Activated CD8-positive, alpha-beta T cell treated with anti-CD3 and anti-CD28 coated beads, Interleukin-2, amount 10 ng/mL, durations not matched to agents 7 days and 5 days (primary cell): Measurements from ENCODE around the gene ZNF584. TPM values are rescaled to one million over a fixed set of nuclear protein-coding genes. Genes with fewer than 3 reads are reported as not detected.

Experiments used
- ATAC-seq: fragments of 150-1000 bp; cut with Tn5 transposase; one replicate; pipeline ENCODE4 v1.10.0; 2021; ENCODE audit warnings: moderate library complexity
- CTCF ChIA-PET: fragments of 350-600 bp; sonication (Branson Sonifier 250); formaldehyde crosslinking; loops from one replicate; lab custom pipeline; 2021; ENCODE audit warnings: antibody characterized with exemption; lab: Charles Lee
- POLR2A ChIA-PET: fragments of 350-600 bp; sonication (Branson Sonifier 250); formaldehyde crosslinking; loops from one replicate; lab custom pipeline; 2021; ENCODE audit warnings: antibody characterized with exemption; lab: Charles Lee
- DNase-seq: peaks from one replicate; pipeline ENCODE4 v3.0.0-alpha.2; 2020
- H3K27ac Mint-ChIP-seq: one replicate; pipeline ENCODE4 v1.8.0; 2021; ENCODE audit warnings: mild to moderate bottlenecking, mixed read lengths
- H3K27me3 Mint-ChIP-seq: one replicate; pipeline ENCODE4 v1.8.0; 2021; ENCODE audit warnings: low read depth, mixed read lengths
- H3K36me3 Mint-ChIP-seq: one replicate; pipeline ENCODE4 v1.8.0; 2021; ENCODE audit warnings: low read depth, mixed read lengths
- H3K4me1 Mint-ChIP-seq: one replicate; pipeline ENCODE4 v1.8.0; 2021; ENCODE audit warnings: low read depth, mixed read lengths
- H3K4me3 Mint-ChIP-seq: one replicate; pipeline ENCODE4 v1.8.0; 2021; ENCODE audit warnings: mild to moderate bottlenecking, mixed read lengths
- H3K9me3 Mint-ChIP-seq: one replicate; pipeline ENCODE4 v1.8.0; 2022; ENCODE audit warnings: mixed read lengths; ENCODE audit not compliant: insufficient read depth
- microRNA-seq: library from miRNA; unstranded; fragments of <30 nt; microRNA quantifications from one replicate; pipeline ENCODE4 v1.2.0, GENCODE V29; 2022
- total RNA-seq, 2 experiments: library from RNA; stranded (reverse); gene quantifications; one replicate each; pipeline ENCODE4 v1.2.3, GENCODE V29; 2021

Gene ZNF584
- total RNA-seq, 2 experiments from 2014 or later = 9.4 to 11.5 TPM

DNA sequence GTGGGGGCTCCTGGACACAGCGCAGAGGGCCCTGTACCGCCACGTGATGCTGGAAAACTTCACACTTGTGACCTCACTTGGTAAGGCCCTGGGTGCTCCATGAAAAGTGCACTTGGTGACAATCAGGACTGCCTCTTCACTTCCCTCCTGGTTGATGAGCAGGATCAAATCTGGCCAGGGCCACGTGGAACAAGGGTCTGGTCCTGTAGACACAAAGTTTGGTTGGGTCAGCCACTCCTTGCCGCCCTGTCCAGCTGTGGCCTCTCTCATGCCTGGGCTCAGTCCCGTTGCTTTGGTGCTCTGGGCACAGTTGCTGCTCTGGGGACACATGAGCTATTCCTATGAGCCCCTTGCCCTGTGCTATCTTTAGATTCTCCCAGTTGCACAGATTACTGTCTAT, 45.3 kb downstream of the ZNF584 start:
- no peak overlapping the region for H3K27ac Mint-ChIP-seq

GRCh38 chr19:58455306-58455705, 46.9 kb downstream of the ZNF584 start:
- Mint-ChIP-seq H3K36me3 (peaks cover 33% of the 10 kb centered on the region), H3K9me3 (no peaks in the 10 kb centered on the region), H3K27ac (no peak overlapping the region), H3K4me3 (no peak overlapping the region), H3K27me3 (no peaks in the 10 kb centered on the region), H3K4me1 (peaks cover 22% of the 10 kb centered on the region)
- POLR2A ChIA-PET = no interaction called here
- CTCF ChIA-PET = no interaction called here
- ATAC-seq (no peak), DNase-seq (no peak)

More for the DNA sequence above, 45.3 kb downstream of the ZNF584 start:
- Mint-ChIP-seq H3K9me3 (peaks cover 4% of the 10 kb centered on the region), H3K4me1 (peaks cover 22% of the 10 kb centered on the region), H3K4me3 (no peak overlapping the region), H3K27me3 (no peaks in the 10 kb centered on the region), H3K36me3 (peaks cover 35% of the 10 kb centered on the region)
- no peak for ATAC-seq
- ChIA-PET CTCF (no interaction called here), POLR2A (interaction anchor here (0.9 to 1.2 kb wide), 2 partner anchors 66 to 106 kb away, joined by 3 read pairs; partner anchors contain the start of gene ZBTB45)
- DNase-seq = no peak

DNA sequence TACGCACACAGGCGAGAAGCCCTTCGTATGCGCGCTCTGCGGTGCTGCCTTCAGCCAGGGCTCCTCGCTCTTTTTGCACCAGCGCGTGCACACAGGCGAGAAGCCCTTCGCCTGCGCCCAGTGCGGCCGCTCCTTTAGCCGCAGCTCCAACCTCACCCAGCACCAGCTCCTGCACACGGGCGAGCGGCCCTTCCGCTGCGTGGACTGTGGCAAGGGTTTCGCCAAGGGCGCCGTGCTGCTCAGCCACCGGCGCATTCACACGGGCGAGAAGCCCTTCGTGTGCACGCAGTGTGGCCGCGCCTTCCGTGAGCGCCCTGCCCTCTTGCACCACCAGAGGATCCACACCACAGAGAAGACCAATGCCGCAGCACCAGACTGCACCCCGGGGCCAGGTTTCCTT, 47.7 kb downstream of the ZNF584 start:
- no peak for ATAC-seq
- Mint-ChIP-seq H3K9me3 (no peaks in the 10 kb centered on the region), H3K4me1 (peaks cover 15% of the 10 kb centered on the region), H3K36me3 (peaks cover 34% of the 10 kb centered on the region), H3K4me3 (no peak overlapping the region), H3K27me3 (no peaks in the 10 kb centered on the region), H3K27ac (no peak overlapping the region)
- POLR2A ChIA-PET = no interaction called here
- DNase-seq = no peak
- CTCF ChIA-PET = no interaction called here

DNA sequence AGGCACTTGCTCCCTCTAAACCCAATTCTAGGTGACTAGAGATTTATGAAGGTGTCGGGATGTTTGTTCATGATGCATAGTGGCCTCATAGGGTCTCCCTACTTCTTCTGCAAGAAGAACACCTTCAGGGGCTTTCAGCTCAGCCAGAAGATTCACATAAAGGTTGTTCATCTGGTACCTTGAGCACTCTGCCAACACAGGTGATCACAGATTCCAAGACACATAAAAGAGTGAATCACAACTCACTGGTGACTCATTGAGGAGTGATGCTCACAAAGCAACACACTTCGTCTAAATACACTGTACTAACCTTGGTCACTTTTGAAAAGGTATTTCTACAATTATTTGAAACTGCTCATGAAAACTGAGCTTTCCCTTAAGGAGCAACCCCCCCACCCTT, 51.6 kb downstream of the ZNF584 start:
- no peak for DNase-seq
- no peaks in the 10 kb centered on the region for H3K27me3 Mint-ChIP-seq
- H3K9me3 Mint-ChIP-seq = no peaks in the 10 kb centered on the region
- H3K4me3 Mint-ChIP-seq = no peak overlapping the region
- CTCF ChIA-PET = no interaction called here
- peaks cover 31% of the 10 kb centered on the region for H3K36me3 Mint-ChIP-seq
- ATAC-seq = no peak
- no peaks in the 10 kb centered on the region for H3K4me1 Mint-ChIP-seq
- POLR2A ChIA-PET = no interaction called here
- H3K27ac Mint-ChIP-seq = no peak overlapping the region

DNA sequence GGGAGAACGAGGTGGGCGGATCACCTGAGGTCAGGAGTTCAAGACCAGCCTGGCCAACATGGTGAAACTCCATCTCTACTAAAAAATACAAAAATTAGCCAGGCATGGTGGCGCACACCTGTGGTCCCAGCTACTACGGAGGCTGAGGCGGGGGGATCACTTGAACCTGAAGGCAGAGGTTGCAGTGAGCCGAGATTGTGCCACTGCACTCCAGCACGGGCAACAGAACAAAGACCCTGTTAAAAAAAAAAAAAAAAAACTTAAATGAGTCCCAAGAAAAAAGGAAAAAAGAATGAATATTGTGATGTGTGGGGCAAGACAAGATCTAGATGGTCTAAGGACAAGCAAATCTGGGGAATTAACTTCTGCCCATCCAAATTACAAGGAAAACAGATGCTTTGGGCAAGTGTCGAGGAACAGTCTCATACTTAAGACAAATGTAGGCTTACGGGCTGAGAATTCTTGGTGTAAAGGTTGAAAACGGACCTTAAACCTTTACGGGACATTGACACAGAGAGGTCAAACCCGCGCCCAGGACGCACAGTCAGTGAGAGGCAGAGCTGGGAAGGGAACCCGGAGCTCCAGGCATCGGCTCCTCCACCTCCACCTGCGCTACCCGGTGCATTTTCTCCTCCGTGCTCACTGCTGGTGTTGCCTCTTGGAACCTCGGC, 57.8 kb downstream of the ZNF584 start:
- peak overlapping the region; percentile 76 for H3K27ac Mint-ChIP-seq
- ChIA-PET CTCF (no interaction called here), POLR2A (interaction anchor here (0.6 to 1.2 kb wide), 2 partner anchors 77 to 79 kb away, joined by 3 read pairs; partner anchors contain the start of gene TRIM28)

DNA sequence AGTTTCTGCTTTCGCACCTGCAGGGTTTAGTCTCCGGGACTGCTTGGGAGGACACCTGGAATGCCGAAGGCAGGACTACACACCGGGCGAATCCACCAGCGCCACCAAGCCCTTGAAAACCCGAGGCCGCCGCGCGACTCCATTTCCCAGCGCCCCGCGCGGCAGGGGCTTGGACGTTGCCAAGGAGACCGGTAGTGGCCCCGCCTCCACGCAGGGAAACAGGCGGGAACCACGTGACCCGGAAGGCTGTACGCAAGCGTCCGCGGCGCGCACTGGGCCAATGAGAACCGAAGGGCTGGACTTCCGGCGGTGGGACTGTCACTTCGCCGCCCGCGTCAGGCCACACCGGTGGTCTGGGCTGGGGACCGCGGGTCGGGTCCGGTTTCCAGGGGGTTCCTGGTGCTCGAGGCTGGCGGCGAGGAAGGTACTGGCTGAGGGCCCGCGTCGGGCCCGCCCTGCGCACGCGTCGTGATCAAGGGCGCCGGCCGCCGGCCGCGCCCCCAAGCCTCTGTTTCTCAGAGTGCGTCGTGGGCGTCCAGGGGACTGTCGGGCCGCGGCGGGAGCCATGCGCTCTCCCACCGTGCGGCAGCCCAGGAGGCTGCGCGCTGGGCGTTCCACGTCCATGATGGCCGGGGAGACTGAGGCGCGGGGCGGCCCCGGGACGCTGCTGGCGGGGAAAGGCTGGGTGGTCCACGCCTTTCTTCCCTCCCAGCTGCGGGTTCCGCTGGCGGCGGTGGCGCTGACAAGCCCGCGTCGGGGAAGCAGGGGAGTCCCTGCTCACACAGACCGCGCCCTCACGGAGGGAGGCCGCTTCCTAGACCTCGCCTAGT, 58.5 kb downstream of the ZNF584 start, which contains the start of gene ZNF324:
Gene ZNF324 (plus strand): TSS at position 321 of the 830 bp plus-strand sequence. CDS start 2,106 bp downstream, outside the sequence.
- POLR2A ChIA-PET = interaction anchor here (0.6 to 1.2 kb wide), 3 partner anchors 77 to 88 kb away, joined by 3 read pairs; partner anchors contain the start of genes CHMP2A and TRIM28
- H3K9me3 Mint-ChIP-seq = no peaks in the 10 kb centered on the region
- H3K4me1 Mint-ChIP-seq = peaks cover 22% of the 10 kb centered on the region
- CTCF ChIA-PET = no interaction called here
- peaks cover 2% of the 10 kb centered on the region for H3K27me3 Mint-ChIP-seq
- H3K4me3 Mint-ChIP-seq = peak within 1 kb of the TSS; percentile 83
- ATAC-seq (peak; percentile 89), DNase-seq (peak; percentile 98)
- peak within 1 kb of the TSS; percentile 76 for H3K27ac Mint-ChIP-seq
- peaks cover 10% of the 10 kb centered on the region for H3K36me3 Mint-ChIP-seq

More for the DNA sequence above, 57.8 kb downstream of the ZNF584 start:
- H3K4me3 Mint-ChIP-seq = peak overlapping the region; percentile 83
- no peak for DNase-seq
- ATAC-seq = peak; percentile 24
- H3K27me3 Mint-ChIP-seq = peaks cover 2% of the 10 kb centered on the region
- H3K9me3 Mint-ChIP-seq = no peaks in the 10 kb centered on the region
- peaks cover 22% of the 10 kb centered on the region for H3K4me1 Mint-ChIP-seq
- peaks cover 10% of the 10 kb centered on the region for H3K36me3 Mint-ChIP-seq

Small RNA genes within 50 kb of the gene (microRNA-seq; reads per million reads assigned to microRNA genes)
- gene MIR4754 = not detected

Other genes starting within 250 kb of the ZNF584 start
- 10 to 100 TPM; 31.9 to 32.8 TPM for gene ZNF274, start 225.6 kb upstream of the ZNF584 start, total RNA-seq
- gene ZNF544, start 179.7 kb upstream of the ZNF584 start, total RNA-seq = 10 to 100 TPM; 48.1 to 56.2 TPM
- 1 to 10 TPM; 4.7 TPM for gene ZNF8, start 129.7 kb upstream of the ZNF584 start, total RNA-seq
- 10 to 100 TPM; 60.7 to 61.9 TPM for gene ERVK3-1, start 103.3 kb upstream of the ZNF584 start, total RNA-seq
- 1 to 10 TPM; 4.8 to 5.2 TPM for gene ZSCAN22, start 81.7 kb upstream of the ZNF584 start, total RNA-seq
- gene A1BG, start 55.2 kb upstream of the ZNF584 start, total RNA-seq = 10 to 100 TPM; 14.9 to 17.5 TPM
- 1 to 10 TPM; 1.5 to 1.7 TPM for gene ZNF497, start 45.9 kb upstream of the ZNF584 start, total RNA-seq
- 1 to 10 TPM; 1.3 to 1.5 TPM for gene ZNF837, start 27.6 kb upstream of the ZNF584 start, total RNA-seq
- 1,000 to 10,000 TPM; 1,111 to 1,173 TPM for gene RPS5, start 21.4 kb upstream of the ZNF584 start, total RNA-seq
- under 1 TPM; 0.84 to 0.99 TPM for gene RNF225, start 13.0 kb upstream of the ZNF584 start, total RNA-seq
- 1 to 10 TPM; 5.1 to 6.0 TPM for gene ZNF132, start 31.5 kb downstream of the ZNF584 start, total RNA-seq
- 10 to 100 TPM; 10.6 to 12.5 TPM for gene ZNF324B, start 43.0 kb downstream of the ZNF584 start, total RNA-seq
- 10 to 100 TPM; 13.8 to 15.8 TPM for gene ZNF324, start 58.4 kb downstream of the ZNF584 start, total RNA-seq
- gene ZNF446, start 67.7 kb downstream of the ZNF584 start, total RNA-seq = 1 to 10 TPM; 6.9 to 7.8 TPM
- 10 to 100 TPM; 12.2 to 14.4 TPM for gene SLC27A5, start 103.3 kb downstream of the ZNF584 start, total RNA-seq
- gene ZBTB45, start 111.2 kb downstream of the ZNF584 start, total RNA-seq = 10 to 100 TPM; 13.9 to 16.7 TPM
- 100 to 1,000 TPM; 476 to 528 TPM for gene TRIM28, start 135.4 kb downstream of the ZNF584 start, total RNA-seq
- 100 to 1,000 TPM; 108 to 114 TPM for gene CHMP2A, start 146.5 kb downstream of the ZNF584 start, total RNA-seq
- 10 to 100 TPM; 80.7 to 94.1 TPM for gene UBE2M, start 150.0 kb downstream of the ZNF584 start, total RNA-seq
- 10 to 100 TPM; 20.0 to 20.6 TPM for gene MZF1, start 164.7 kb downstream of the ZNF584 start, total RNA-seq